ENCODE measurements around the gene NOC2L.

Gene NOC2L

DNA sequence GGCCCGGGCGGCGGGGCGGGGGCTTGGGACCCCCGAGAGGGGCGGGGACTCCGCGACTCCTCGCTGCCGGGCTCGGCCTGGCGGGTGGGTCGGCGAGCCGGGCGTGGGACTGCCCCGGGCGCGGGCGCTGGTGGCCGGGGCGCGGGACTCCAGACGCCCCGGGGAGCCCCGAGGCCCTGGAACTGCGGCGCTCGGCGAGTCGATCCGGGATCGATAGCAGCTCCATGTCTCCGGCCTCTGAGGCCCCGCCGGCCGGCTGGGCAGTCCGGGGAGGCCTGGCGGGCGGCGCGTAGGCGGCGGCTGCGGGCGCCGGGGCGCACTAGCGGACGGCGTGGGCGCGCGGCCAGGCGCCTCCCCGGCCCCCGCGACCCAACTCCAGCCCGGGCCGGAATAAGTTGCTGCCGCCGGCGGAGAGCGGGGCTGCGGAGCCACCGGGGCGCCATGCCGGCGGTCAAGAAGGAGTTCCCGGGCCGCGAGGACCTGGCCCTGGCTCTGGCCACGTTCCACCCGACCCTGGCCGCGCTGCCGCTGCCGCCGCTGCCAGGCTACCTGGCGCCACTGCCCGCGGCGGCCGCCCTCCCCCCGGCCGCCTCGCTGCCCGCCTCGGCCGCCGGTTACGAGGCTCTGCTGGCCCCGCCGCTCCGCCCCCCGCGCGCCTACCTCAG is 34.9 kb downstream of the NOC2L start:
- H3K4me3 ChIP-seq (ENCODE audit: low read depth, low read length): peak overlapping the region; percentile 52
- DNase-seq (ENCODE audit: low read depth, low spot score): no peak
- in situ Hi-C loops (cut with HindIII; ENCODE audit: low sequenced_read_pairs): no loop called here
- TF ChIP-seq, protein P1, sequence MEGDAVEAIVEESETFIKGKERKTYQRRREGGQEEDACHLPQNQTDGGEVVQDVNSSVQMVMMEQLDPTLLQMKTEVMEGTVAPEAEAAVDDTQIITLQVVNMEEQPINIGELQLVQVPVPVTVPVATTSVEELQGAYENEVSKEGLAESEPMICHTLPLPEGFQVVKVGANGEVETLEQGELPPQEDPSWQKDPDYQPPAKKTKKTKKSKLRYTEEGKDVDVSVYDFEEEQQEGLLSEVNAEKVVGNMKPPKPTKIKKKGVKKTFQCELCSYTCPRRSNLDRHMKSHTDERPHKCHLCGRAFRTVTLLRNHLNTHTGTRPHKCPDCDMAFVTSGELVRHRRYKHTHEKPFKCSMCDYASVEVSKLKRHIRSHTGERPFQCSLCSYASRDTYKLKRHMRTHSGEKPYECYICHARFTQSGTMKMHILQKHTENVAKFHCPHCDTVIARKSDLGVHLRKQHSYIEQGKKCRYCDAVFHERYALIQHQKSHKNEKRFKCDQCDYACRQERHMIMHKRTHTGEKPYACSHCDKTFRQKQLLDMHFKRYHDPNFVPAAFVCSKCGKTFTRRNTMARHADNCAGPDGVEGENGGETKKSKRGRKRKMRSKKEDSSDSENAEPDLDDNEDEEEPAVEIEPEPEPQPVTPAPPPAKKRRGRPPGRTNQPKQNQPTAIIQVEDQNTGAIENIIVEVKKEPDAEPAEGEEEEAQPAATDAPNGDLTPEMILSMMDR (IDR thresholded peaks at IDR 0.05; ENCODE audit: low read depth, low read length): no peak

DNA sequence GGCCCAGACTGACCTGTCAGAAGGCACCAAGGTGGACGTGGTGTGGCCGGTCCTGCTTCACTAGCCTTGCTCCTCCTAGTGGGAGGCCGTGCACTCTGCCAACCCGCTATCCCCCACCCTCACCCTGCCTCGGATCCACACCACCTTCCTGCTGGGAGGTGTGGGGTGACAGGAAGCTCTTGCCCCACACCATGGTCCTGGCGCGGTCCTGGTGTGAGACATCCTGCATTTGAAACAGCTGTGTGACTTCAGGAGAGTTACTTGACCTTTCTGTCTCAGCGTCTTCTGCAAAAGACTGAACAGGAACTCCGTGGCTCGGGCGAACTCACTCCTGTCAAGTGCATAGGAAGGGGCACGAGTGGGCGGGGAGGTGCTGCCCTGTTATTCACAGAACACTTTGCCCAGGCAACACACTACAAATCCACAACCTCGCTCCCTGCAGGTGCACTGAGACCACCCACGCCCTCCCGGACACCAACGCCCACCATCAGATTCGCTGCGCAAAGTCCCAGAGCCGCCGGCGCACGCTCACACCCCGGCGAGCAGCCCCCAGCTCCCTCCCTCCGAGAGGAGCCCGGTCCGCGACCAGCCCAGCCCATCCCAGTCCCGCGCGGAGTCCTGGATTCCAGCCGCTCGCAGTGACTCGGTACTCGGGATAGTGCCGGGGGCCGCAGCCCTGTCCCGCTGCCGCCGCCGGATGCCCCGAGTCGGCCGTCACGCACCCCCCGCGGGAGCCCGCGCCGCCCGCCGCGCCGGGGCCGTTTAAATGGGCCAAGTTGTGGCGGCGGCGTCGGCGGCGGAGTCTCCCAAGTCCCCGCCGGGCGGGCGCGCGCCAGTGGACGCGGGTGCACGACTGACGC is 35.7 kb downstream of the NOC2L start, which contains the start of gene SAMD11:
TSS of gene SAMD11 (plus strand) at position 793 of the 860 bp plus-strand sequence. CDS start 509 bp downstream, outside the sequence.
- TF ChIP-seq, protein P1 (IDR thresholded peaks at IDR 0.05; ENCODE audit: low read depth, low read length): peak; percentile 4
- DNase-seq (ENCODE audit: low read depth, low spot score): peak; percentile 90
- H3K4me3 ChIP-seq (ENCODE audit: low read depth, low read length): peak within 1 kb of the TSS; percentile 52
- in situ Hi-C loops (cut with HindIII; ENCODE audit: low sequenced_read_pairs): no loop called here

DNA sequence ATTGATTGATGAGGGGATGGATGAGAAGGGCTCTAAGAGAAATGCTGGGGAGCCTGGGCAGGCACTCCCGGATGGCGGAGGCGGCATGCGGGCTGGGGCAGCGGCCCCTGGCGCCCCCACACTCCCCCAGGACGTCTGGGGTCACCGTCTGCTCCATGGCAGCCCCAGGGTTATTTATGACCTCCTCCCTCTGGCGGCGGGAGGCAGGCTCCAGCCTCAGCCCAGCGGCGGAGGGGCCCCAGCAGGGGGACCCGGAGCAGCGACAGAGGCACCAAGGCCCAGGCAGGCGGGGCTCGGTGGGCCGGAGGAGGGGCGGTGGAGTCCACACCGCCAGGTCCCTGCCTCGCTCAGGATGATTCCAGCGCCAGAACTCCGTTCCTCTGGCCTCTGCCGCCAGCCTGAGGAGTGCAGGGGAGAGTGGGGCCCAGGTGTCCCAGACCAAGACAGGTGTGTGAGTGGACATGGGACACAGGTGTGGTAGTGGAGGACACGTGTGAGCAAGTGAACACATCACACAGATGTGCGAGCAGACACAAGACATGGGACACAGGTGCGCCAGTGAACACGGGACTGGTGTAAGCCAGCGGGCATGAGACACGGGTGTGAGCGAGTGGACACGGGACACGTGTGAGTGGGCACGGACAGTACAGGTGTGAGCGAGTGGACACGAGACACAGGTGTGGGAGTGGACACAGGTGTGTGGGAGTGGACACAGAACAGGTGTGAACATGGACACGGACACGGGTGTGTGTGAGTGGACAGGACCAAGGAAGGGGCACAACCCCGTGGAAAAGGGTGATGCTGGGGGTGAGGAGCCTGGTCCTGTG is 37.8 kb downstream of the NOC2L start:
- H3K4me3 ChIP-seq (ENCODE audit: low read depth, low read length): no peak overlapping the region
- peak; percentile 77 for DNase-seq (ENCODE audit: low read depth, low spot score)
- TF ChIP-seq, protein P1 (IDR thresholded peaks at IDR 0.05; ENCODE audit: low read depth, low read length): peak; percentile 43
- in situ Hi-C loops (cut with HindIII; ENCODE audit: low sequenced_read_pairs): no loop called here

DNA sequence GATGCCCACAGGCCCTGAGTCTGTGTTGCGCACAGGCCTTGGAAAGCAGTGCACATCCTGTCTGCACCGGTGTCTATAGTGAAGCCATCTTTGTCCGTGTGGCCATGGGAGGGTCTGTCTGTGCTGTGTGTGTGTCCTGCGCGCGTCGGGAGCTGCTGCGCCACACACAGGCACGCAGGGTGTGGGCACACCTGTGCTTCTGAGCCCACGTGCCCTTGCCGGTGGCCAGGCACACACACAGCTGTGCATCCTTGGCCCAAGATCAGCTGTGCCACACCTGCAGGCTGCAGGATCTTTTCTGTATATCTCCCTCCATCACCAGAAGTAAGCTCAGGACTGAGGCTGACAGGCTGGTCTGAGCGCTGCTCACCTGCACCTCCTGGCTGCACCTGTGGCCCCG is 38.5 kb downstream of the NOC2L start:
- TF ChIP-seq, protein P1 (IDR thresholded peaks at IDR 0.05; ENCODE audit: low read depth, low read length): no peak
- H3K4me3 ChIP-seq (ENCODE audit: low read depth, low read length): no peak overlapping the region
- in situ Hi-C loops (cut with HindIII; ENCODE audit: low sequenced_read_pairs): no loop called here
- no peak for DNase-seq (ENCODE audit: low read depth, low spot score)

DNA sequence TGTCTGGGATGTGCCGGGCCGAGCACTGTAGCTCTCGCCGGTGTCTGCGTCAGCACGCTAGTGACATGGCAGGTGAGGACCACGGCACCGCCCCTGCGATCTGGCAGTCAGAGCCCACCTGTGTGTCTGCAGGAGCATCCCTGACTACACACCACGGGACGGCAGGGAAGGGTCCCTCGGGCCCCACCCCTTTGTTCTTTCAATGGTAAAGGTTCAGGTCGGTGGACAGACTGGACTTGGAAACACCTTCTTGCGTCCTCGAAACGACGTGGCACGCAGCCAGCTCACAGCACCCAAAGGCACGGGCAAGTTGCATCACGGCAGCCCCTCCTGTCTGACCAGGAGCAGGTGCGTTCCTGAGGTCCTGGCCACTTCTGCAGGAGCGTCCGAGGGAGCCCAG is 39.0 kb downstream of the NOC2L start:
- in situ Hi-C loops (cut with HindIII; ENCODE audit: low sequenced_read_pairs): no loop called here
- TF ChIP-seq, protein P1 (IDR thresholded peaks at IDR 0.05; ENCODE audit: low read depth, low read length): no peak
- DNase-seq (ENCODE audit: low read depth, low spot score): no peak
- no peak overlapping the region for H3K4me3 ChIP-seq (ENCODE audit: low read depth, low read length)

DNA sequence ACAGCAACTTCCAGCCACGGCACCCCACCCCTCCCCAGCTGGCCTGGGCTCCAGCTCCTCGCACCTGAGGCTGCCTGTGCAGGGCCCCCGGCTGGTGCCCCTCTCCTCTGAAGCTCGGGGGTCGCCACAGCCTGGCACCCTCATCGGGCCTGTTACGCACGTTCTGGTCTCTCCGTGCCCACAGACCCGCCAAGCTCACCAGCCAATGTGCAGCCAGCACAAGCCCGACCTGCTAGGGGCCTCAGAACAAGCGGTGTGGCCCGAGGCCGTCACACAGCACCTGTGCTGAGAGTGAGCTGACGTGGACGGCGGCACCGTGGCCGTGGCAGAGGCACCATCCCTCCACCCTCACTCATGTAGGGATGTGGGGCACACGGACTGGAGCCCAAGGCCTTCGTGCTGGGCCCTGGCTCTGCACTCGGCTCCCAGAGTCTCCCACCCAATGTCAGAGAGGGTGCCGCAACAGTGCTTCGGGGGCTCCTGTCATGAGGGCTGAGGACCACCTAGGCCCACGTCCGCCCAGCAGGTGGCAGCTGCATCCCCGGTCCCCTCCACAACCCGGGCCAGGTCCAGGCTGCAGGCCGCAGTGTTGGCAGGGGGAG is 39.7 kb downstream of the NOC2L start:
- in situ Hi-C loops (cut with HindIII; ENCODE audit: low sequenced_read_pairs): no loop called here
- H3K4me3 ChIP-seq (ENCODE audit: low read depth, low read length): no peak overlapping the region
- TF ChIP-seq, protein P1 (IDR thresholded peaks at IDR 0.05; ENCODE audit: low read depth, low read length): no peak
- DNase-seq (ENCODE audit: low read depth, low spot score): no peak

Data from astrocyte of the spinal cord (primary cell).